IPS DF 6.9 (cell line): ENCODE data around the gene FCMR.

Experiments
- DNase-seq: peaks from one replicate; pipeline ENCODE4 v3.0.0-alpha.2; 2013; ENCODE audit warnings: low read depth, low spot score
- H3K27ac ChIP-seq: one replicate; pipeline ENCODE4 v1.5.1; 2013; ENCODE audit warnings: low read length, control low read depth
- H3K27me3 ChIP-seq: 2 replicates; pipeline ENCODE4 v1.6.1; 2013; ENCODE audit warnings: mild to moderate bottlenecking, low read length; ENCODE audit not compliant: control insufficient read depth, insufficient read depth
- H3K36me3 ChIP-seq: 2 replicates; pipeline ENCODE4 v1.6.1; 2013; ENCODE audit warnings: low read length; ENCODE audit not compliant: control insufficient read depth, insufficient read depth
- H3K4me1 ChIP-seq: 2 replicates; pipeline ENCODE4 v1.6.1; 2013; ENCODE audit warnings: low read length; ENCODE audit not compliant: control insufficient read depth, insufficient read depth
- H3K4me3 ChIP-seq: 2 replicates; pipeline ENCODE4 v1.5.1; 2013; ENCODE audit warnings: mild to moderate bottlenecking, low read length
- H3K9me3 ChIP-seq: 2 replicates; pipeline ENCODE4 v1.6.1; 2013; ENCODE audit warnings: low read length, inconsistent platforms; ENCODE audit not compliant: control insufficient read depth, insufficient read depth
- WGBS: extraction: QIAGEN DNeasy Blood & Tissue Kit; methylation state at CpG from one replicate; pipeline ENCODE4 v1.1.7; 2013; ENCODE audit warnings: mixed read lengths, missing lambda C conversion rate; ENCODE audit not compliant: insufficient read length, insufficient coverage; 5-methylcytosine and 5-hydroxymethylcytosine counted together

FCMR gene

GRCh38 chr1:206949641-206950040 lies 27.9 kb upstream of the FCMR start:
- no peak for DNase-seq
- H3K4me1 ChIP-seq, result no peaks in the 10 kb centered on the region
- H3K27me3 ChIP-seq, result no peaks in the 10 kb centered on the region
- no peak overlapping the region for H3K4me3 ChIP-seq
- no peaks in the 10 kb centered on the region for H3K9me3 ChIP-seq
- H3K36me3 ChIP-seq, result no peaks in the 10 kb centered on the region
- no peak overlapping the region for H3K27ac ChIP-seq
- WGBS, result no CpG with 5 or more reads among the region's 5 CpGs

GRCh38 chr1:206949208-206949607 lies 27.5 kb upstream of the FCMR start:
- no peak overlapping the region for H3K27ac ChIP-seq
- no peaks in the 10 kb centered on the region for H3K36me3 ChIP-seq
- no CpG with 5 or more reads among the region's 4 CpGs for WGBS
- H3K4me3 ChIP-seq, result no peak overlapping the region
- H3K27me3 ChIP-seq, result no peaks in the 10 kb centered on the region
- no peaks in the 10 kb centered on the region for H3K9me3 ChIP-seq
- no peaks in the 10 kb centered on the region for H3K4me1 ChIP-seq
- no peak for DNase-seq

GRCh38 chr1:206947255-206947654 lies 25.5 kb upstream of the FCMR start:
- Histone ChIP-seq H3K27me3 (no peaks in the 10 kb centered on the region), H3K36me3 (no peaks in the 10 kb centered on the region), H3K27ac (no peak overlapping the region), H3K9me3 (no peaks in the 10 kb centered on the region), H3K4me3 (no peak overlapping the region), H3K4me1 (no peaks in the 10 kb centered on the region)
- no peak for DNase-seq
- no CpG with 5 or more reads among the region's 3 CpGs for WGBS

GRCh38 chr1:206946261-206946660 lies 24.5 kb upstream of the FCMR start, which contains the start of gene PIGR:
PIGR (minus strand) TSS chr1:206946466; CDS start chr1:206940531, 5,935 bp downstream.
- no peaks in the 10 kb centered on the region; the same call in 1 of the 2 replicates for H3K9me3 ChIP-seq
- no peaks in the 10 kb centered on the region for H3K4me1 ChIP-seq
- no peak within 1 kb of the TSS for H3K4me3 ChIP-seq
- no CpG with 5 or more reads among the region's 7 CpGs for WGBS
- no peak for DNase-seq
- H3K27me3 ChIP-seq, result no peaks in the 10 kb centered on the region
- no peak within 1 kb of the TSS for H3K27ac ChIP-seq
- H3K36me3 ChIP-seq, result no peaks in the 10 kb centered on the region

GRCh38 chr1:206945779-206946178 lies 24.0 kb upstream of the FCMR start:
- no peak for DNase-seq
- no peaks in the 10 kb centered on the region for H3K27me3 ChIP-seq
- WGBS, result no CpG with 5 or more reads among the region's 4 CpGs
- H3K27ac ChIP-seq, result no peak overlapping the region
- H3K36me3 ChIP-seq, result no peaks in the 10 kb centered on the region
- no peak overlapping the region for H3K4me3 ChIP-seq
- H3K4me1 ChIP-seq, result no peaks in the 10 kb centered on the region
- no peaks in the 10 kb centered on the region; the same call in 1 of the 2 replicates for H3K9me3 ChIP-seq

- no peak for DNase-seq
- H3K27ac ChIP-seq, result no peak overlapping the region
- H3K4me1 ChIP-seq, result no peaks in the 10 kb centered on the region
- no peaks in the 10 kb centered on the region for H3K36me3 ChIP-seq
- H3K9me3 ChIP-seq, result no peaks in the 10 kb centered on the region; the same call in 1 of the 2 replicates
- H3K4me3 ChIP-seq, result no peak overlapping the region
- no CpG with 5 or more reads among the region's 5 CpGs for WGBS
- H3K27me3 ChIP-seq, result no peaks in the 10 kb centered on the region
Measured at GRCh38 chr1:206944703-206945102, 23.0 kb upstream of the FCMR start.

GRCh38 chr1:206941766-206942418 lies 20.2 kb upstream of the FCMR start:
- no peak overlapping the region for H3K27ac ChIP-seq
- no peaks in the 10 kb centered on the region; the same call in 1 of the 2 replicates for H3K9me3 ChIP-seq
- H3K36me3 ChIP-seq, result no peaks in the 10 kb centered on the region
- H3K4me3 ChIP-seq, result no peak overlapping the region; the same call in 1 of the 2 replicates
- no peaks in the 10 kb centered on the region for H3K4me1 ChIP-seq
- DNase-seq, result no peak
- WGBS, result no CpG with 5 or more reads among the region's 6 CpGs
- no peaks in the 10 kb centered on the region for H3K27me3 ChIP-seq

GRCh38 chr1:206940588-206940936 lies 18.8 kb upstream of the FCMR start:
- Histone ChIP-seq H3K4me1 (no peaks in the 10 kb centered on the region), H3K9me3 (no peaks in the 10 kb centered on the region; the same call in 1 of the 2 replicates), H3K36me3 (no peaks in the 10 kb centered on the region), H3K27ac (no peak overlapping the region), H3K4me3 (no peak overlapping the region), H3K27me3 (no peaks in the 10 kb centered on the region)
- WGBS, result no CpG with 5 or more reads among the region's 3 CpGs
- no peak for DNase-seq

- H3K4me3 ChIP-seq, result no peak overlapping the region
- no peaks in the 10 kb centered on the region for H3K27me3 ChIP-seq
- H3K4me1 ChIP-seq, result no peaks in the 10 kb centered on the region
- no peak for DNase-seq
- H3K9me3 ChIP-seq, result no peaks in the 10 kb centered on the region; the same call in 1 of the 2 replicates
- no peaks in the 10 kb centered on the region for H3K36me3 ChIP-seq
- WGBS, result no CpG with 5 or more reads among the region's 9 CpGs
- H3K27ac ChIP-seq, result no peak overlapping the region
Measured at GRCh38 chr1:206939841-206940587, 18.3 kb upstream of the FCMR start.

GRCh38 chr1:206939131-206939530 lies 17.4 kb upstream of the FCMR start:
- Histone ChIP-seq H3K36me3 (no peaks in the 10 kb centered on the region), H3K27ac (no peak overlapping the region), H3K9me3 (no peaks in the 10 kb centered on the region; the same call in 1 of the 2 replicates), H3K4me1 (no peaks in the 10 kb centered on the region), H3K27me3 (no peaks in the 10 kb centered on the region), H3K4me3 (no peak overlapping the region)
- no CpG with 5 or more reads among the region's 13 CpGs for WGBS
- DNase-seq, result no peak
